ENCODE data around the gene ADAMTSL3.

Gene ADAMTSL3

DNA sequence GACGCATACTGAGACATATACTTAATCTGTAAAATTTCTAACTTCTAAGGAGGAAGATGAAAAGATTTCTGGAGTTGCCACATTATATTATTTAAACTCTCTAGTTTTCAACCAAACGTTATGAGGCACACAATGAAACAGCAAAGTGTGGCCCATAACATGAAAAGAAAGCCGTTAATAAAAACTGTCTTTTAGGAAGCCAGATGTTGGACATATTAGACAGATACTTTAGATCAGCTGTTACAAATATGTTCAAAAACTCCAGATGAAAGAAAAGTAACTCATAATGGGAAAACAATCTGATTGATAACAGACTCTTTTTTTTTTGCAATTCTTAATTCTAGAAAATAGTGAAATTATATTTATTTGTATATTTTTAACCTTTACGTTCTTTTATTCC lies 34.3 kb downstream of the ADAMTSL3 start:
- TF ChIP-seq, protein P1, sequence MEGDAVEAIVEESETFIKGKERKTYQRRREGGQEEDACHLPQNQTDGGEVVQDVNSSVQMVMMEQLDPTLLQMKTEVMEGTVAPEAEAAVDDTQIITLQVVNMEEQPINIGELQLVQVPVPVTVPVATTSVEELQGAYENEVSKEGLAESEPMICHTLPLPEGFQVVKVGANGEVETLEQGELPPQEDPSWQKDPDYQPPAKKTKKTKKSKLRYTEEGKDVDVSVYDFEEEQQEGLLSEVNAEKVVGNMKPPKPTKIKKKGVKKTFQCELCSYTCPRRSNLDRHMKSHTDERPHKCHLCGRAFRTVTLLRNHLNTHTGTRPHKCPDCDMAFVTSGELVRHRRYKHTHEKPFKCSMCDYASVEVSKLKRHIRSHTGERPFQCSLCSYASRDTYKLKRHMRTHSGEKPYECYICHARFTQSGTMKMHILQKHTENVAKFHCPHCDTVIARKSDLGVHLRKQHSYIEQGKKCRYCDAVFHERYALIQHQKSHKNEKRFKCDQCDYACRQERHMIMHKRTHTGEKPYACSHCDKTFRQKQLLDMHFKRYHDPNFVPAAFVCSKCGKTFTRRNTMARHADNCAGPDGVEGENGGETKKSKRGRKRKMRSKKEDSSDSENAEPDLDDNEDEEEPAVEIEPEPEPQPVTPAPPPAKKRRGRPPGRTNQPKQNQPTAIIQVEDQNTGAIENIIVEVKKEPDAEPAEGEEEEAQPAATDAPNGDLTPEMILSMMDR (IDR thresholded peaks at IDR 0.05; ENCODE audit: low read depth, low read length, missing control alignments) = no peak
- no peak overlapping the region for H3K4me3 ChIP-seq (ENCODE audit: low read depth, low read length)
- no peak for DNase-seq (ENCODE audit: low read depth)

DNA sequence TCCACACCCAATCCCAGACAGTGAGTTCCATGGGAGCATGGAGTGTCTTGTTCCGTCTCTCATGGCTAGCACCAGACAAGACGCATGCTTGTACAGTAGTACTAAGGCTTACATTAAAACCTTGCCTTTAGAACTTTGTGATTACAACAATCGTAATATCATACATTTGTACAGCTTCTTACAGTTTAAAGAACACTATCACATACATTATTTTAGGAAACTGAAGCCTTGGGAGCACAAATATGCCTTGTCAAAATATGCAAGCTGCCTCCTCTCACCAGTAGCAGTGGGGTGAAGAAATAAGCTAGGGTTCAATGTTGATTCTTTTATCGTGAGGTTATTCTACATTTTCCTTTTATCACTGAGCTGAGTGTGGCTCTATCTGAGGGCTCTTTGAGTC lies 36.8 kb downstream of the ADAMTSL3 start:
- no peak for DNase-seq (ENCODE audit: low read depth)
- no peak overlapping the region for H3K4me3 ChIP-seq (ENCODE audit: low read depth, low read length)
- TF ChIP-seq, protein P1 (IDR thresholded peaks at IDR 0.05; ENCODE audit: low read depth, low read length, missing control alignments) = no peak

DNA sequence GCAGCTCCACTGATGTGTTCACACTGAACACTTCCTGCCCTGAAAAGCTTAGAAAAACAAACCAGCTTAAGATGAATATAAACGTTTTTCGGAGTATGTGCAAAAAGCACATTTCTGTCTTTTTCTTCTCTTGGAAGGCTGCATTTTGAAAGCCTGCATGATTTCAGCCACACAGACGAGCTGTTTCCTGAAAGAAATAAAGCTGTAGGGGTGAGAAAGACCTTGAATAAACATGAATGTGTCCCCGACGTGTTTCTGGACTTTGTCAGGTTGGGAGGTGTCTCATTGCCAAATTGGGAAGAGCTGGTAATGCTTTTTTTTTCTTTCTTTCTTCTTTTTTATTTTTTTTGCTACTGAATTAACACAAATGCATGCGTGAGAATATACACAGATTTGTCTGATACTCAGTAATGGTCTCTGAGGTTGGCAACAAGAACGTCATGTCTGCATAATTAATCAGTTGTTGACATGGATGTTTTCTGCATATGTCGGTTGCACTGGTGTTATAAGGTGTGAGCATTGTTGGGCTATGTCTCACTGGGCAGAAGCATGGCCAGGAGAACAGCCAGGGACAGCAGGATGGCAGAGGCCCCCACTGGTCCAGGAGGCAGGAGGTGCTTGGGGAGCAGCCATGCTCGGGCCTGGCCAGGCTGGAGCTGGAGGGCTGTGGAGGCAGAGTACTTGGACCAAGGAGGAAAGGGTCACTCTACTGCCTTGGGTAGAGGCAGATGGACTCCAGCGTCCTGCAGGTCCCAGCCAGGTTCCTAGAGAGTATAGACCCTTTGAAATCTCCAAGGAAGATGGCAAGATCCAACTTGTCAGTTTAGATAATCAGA lies 39.0 kb downstream of the ADAMTSL3 start:
- DNase-seq (ENCODE audit: low read depth) = no peak
- H3K4me3 ChIP-seq (ENCODE audit: low read depth, low read length) = no peak overlapping the region
- TF ChIP-seq, protein P1 (IDR thresholded peaks at IDR 0.05; ENCODE audit: low read depth, low read length, missing control alignments) = no peak

DNA sequence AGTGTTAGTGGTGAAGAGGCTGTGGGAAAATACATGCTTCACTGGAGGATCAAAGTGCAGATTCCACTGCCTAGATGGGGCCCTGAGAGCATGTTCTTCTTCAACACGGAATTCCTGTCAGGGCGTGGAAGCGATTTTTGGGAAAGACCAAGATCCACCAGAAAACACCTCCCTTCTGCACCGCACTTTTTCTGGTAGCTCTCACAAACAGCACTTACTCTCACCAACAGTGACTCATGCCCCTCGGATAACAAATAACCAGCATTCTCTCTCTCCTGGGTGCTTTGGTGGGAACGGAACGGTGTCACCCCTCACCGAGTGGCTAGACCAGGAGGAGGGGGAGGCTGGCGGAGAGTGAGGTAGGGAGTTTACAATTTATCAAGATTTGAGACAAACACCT lies 40.1 kb downstream of the ADAMTSL3 start:
- H3K4me3 ChIP-seq (ENCODE audit: low read depth, low read length) = no peak overlapping the region
- TF ChIP-seq, protein P1 (IDR thresholded peaks at IDR 0.05; ENCODE audit: low read depth, low read length, missing control alignments) = no peak
- no peak for DNase-seq (ENCODE audit: low read depth)

DNA sequence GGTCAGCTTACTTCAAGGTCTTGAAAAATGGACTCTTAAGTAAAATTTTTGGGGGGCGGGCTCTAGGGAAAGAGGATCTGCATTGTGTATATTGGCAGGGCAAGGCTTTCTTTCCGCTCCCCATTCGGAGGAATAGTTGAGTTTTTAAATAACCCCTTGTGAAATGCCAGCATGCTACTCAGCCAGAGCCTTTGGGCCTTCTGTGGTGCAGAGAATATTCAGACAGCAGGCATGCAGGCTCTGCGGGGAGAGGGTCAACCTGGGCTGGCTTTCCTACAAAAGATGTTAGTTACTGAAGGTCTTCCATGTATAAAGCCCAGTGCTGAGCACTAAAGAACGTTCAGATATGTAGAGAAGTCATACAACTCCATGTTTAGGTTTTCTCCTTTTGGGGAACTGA lies 40.6 kb downstream of the ADAMTSL3 start:
- no peak for DNase-seq (ENCODE audit: low read depth)
- H3K4me3 ChIP-seq (ENCODE audit: low read depth, low read length) = no peak overlapping the region
- TF ChIP-seq, protein P1 (IDR thresholded peaks at IDR 0.05; ENCODE audit: low read depth, low read length, missing control alignments) = no peak

DNA sequence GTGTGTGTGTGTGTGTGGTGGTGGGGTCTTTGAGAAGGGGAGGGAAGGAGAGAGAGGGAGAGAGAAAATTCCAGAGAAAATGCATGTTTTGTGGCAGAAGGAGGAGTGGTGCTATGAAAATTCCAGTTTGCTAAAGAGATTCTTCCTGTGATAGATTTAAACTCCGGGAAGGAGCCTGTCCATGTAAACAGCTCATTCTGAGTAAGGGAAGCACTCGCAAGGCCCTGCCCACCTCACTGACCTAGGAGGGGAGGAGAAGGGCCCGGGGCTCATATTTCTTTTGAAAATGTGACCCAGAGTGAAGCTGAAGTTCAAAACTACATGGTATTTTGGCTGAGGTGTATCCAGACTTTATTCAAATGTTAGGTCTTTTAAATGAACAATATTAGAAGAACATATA lies 41.3 kb downstream of the ADAMTSL3 start:
- no peak for DNase-seq (ENCODE audit: low read depth)
- TF ChIP-seq, protein P1 (IDR thresholded peaks at IDR 0.05; ENCODE audit: low read depth, low read length, missing control alignments) = no peak
- H3K4me3 ChIP-seq (ENCODE audit: low read depth, low read length) = no peak overlapping the region

DNA sequence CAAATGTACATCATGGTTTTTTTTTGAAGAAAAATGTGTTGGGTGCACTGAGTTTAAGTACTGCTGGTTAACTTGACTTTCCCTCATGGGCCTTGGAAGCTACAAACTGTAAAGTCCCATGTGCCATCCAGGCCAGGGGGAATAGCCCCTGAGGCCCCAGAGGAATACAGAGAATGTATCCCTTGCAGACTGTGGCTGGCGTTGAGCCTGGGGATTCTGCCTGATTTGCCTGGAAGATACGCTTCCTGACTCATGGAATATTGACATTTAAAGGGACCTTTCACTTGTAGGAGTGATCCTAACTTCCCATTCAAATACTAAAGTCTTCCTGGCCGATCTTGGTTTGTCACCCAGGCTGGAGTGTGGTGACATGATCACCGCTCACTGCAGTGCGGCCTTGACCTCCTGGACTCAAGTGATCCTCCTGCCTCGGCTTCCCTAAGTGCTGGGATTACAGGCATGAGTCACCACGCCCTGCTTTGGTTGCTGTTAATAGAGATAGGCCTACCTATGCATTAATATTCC lies 42.0 kb downstream of the ADAMTSL3 start:
- DNase-seq (ENCODE audit: low read depth) = no peak
- no peak overlapping the region for H3K4me3 ChIP-seq (ENCODE audit: low read depth, low read length)
- TF ChIP-seq, protein P1 (IDR thresholded peaks at IDR 0.05; ENCODE audit: low read depth, low read length, missing control alignments) = no peak

All from GM12864 (cell line).